Mesendoderm (in vitro differentiated cells): ENCODE results near the gene ABL1. TPM values are rescaled to one million over a fixed set of nuclear protein-coding genes. Genes with fewer than 3 reads are reported as not detected.

Experiments used
- DNase-seq: peaks from one replicate; pipeline ENCODE4 v3.0.0; 2013
- H2AK5ac ChIP-seq: 2 replicates; pipeline ENCODE4 v1.6.1; 2013; ENCODE audit warnings: low read length, inconsistent platforms
- H2BK120ac ChIP-seq: 2 replicates; pipeline ENCODE4 v1.6.1; 2013; ENCODE audit warnings: low read depth, mild to moderate bottlenecking, low read length, moderate library complexity, mixed read lengths
- H2BK15ac ChIP-seq: replicated peaks from 2 replicates; pipeline ENCODE4 v1.6.1; 2013; ENCODE audit warnings: low read depth, mild to moderate bottlenecking, moderate library complexity
- H2BK5ac ChIP-seq: 2 replicates; pipeline ENCODE4 v1.6.1; 2013; ENCODE audit warnings: low read length, inconsistent platforms
- H3K18ac ChIP-seq: 2 replicates; pipeline ENCODE4 v1.6.1; 2013; ENCODE audit warnings: mild to moderate bottlenecking, low read length, mixed read lengths
- H3K23ac ChIP-seq: one replicate; pipeline ENCODE4 v1.6.1; 2013; ENCODE audit warnings: low read length
- H3K27ac ChIP-seq: 2 replicates; pipeline ENCODE4 v1.5.1; 2013; ENCODE audit warnings: low read depth, mild to moderate bottlenecking, inconsistent platforms, low read length, moderate library complexity
- H3K27me3 ChIP-seq: 2 replicates; pipeline ENCODE4 v1.6.1; 2013; ENCODE audit warnings: low read length, control low read depth, mild to moderate bottlenecking, inconsistent platforms; ENCODE audit not compliant: insufficient read depth, poor library complexity
- H3K36me3 ChIP-seq: 2 replicates; pipeline ENCODE4 v1.6.1; 2013; ENCODE audit warnings: low read length, inconsistent platforms; ENCODE audit not compliant: control insufficient read depth, insufficient read depth
- H3K4ac ChIP-seq: one replicate; pipeline ENCODE4 v1.6.1; 2013; ENCODE audit warnings: low read depth, mild to moderate bottlenecking, low read length, moderate library complexity
- H3K4me1 ChIP-seq: 2 replicates; pipeline ENCODE4 v1.6.1; 2013; ENCODE audit warnings: low read depth, low read length, inconsistent platforms; ENCODE audit not compliant: control insufficient read depth
- H3K4me2 ChIP-seq: 2 replicates; pipeline ENCODE4 v1.6.1; 2013; ENCODE audit warnings: low read length
- H3K4me3 ChIP-seq: 2 replicates; pipeline ENCODE4 v1.5.1; 2013; ENCODE audit warnings: mild to moderate bottlenecking, low read length
- H3K56ac ChIP-seq: one replicate; pipeline ENCODE4 v1.6.1; 2013; ENCODE audit warnings: low read length
- H3K79me1 ChIP-seq: 2 replicates; pipeline ENCODE4 v1.6.1; 2013; ENCODE audit warnings: low read length, inconsistent platforms
- H3K79me2 ChIP-seq: 2 replicates; pipeline ENCODE4 v1.6.1; 2013; ENCODE audit warnings: mild to moderate bottlenecking, low read length; ENCODE audit not compliant: control insufficient read depth, insufficient read depth
- H3K9ac ChIP-seq: 2 replicates; pipeline ENCODE4 v1.6.1; 2013; ENCODE audit warnings: low read length, inconsistent platforms
- H4K5ac ChIP-seq: one replicate; pipeline ENCODE4 v1.6.1; 2013; ENCODE audit warnings: low read length
- H4K8ac ChIP-seq: one replicate; pipeline ENCODE4 v1.6.1; 2013; ENCODE audit warnings: low read depth, mild to moderate bottlenecking, control low read depth, low read length, moderate library complexity
- WGBS: extraction: QIAGEN DNeasy Blood & Tissue Kit; methylation state at CpG from one replicate; pipeline ENCODE4 v1.1.7; 2013; ENCODE audit warnings: low lambda C conversion rate, missing lambda C conversion rate; ENCODE audit not compliant: insufficient coverage; ENCODE audit errors: extremely low coverage; 5-methylcytosine and 5-hydroxymethylcytosine counted together
- polyA plus RNA-seq, 2 experiments: library from polyadenylated mRNA; stranded (reverse); fragments of 200-250 nt; gene quantifications; one replicate each; pipeline ENCODE4 v1.2.3, GENCODE V29; 2013

The ABL1 gene
- 60.5 TPM for polyA plus RNA-seq (2013, experiment 1 of 2)
- 59.9 TPM for polyA plus RNA-seq (2013, experiment 2 of 2)

- H3K79me1 ChIP-seq, result peaks cover 19% of the 10 kb centered on the region
- peak within 1 kb of the TSS; percentile 12 for H2BK5ac ChIP-seq
- peak within 1 kb of the TSS; percentile 76 for H3K23ac ChIP-seq
- peak within 1 kb of the TSS; percentile 89 for H3K27ac ChIP-seq
- H3K4me1 ChIP-seq, result peaks cover 8% of the 10 kb centered on the region
- peak within 1 kb of the TSS; percentile 90 for H3K4ac ChIP-seq
- H3K79me2 ChIP-seq, result peaks cover 41% of the 10 kb centered on the region
- WGBS, result no CpG with 5 or more reads among the region's 78 CpGs
- peak within 1 kb of the TSS; percentile 43 for H4K8ac ChIP-seq
- peak within 1 kb of the TSS; percentile 85 for H3K4me2 ChIP-seq
- no peak within 1 kb of the TSS for H2BK15ac ChIP-seq
- H4K5ac ChIP-seq, result no peak within 1 kb of the TSS
- H3K56ac ChIP-seq, result peak within 1 kb of the TSS; percentile 93
- H3K18ac ChIP-seq, result peak within 1 kb of the TSS; percentile 71
- H3K36me3 ChIP-seq, result no peaks in the 10 kb centered on the region
- peak; percentile 81 for DNase-seq
- peak within 1 kb of the TSS; percentile 85 for H3K4me3 ChIP-seq
- H2AK5ac ChIP-seq, result no peak within 1 kb of the TSS
- peak within 1 kb of the TSS; percentile 89 for H3K9ac ChIP-seq
- no peaks in the 10 kb centered on the region for H3K27me3 ChIP-seq
- peak within 1 kb of the TSS; percentile 96 for H2BK120ac ChIP-seq
Measured at GRCh38 chr9:130834371-130835336, at the start of gene ABL1. ABL1 (plus strand) TSS chr9:130835254; CDS start chr9:130835447, 193 bp downstream.

- Histone ChIP-seq H2BK15ac (no peak overlapping the region), H3K36me3 (no peaks in the 10 kb centered on the region), H2AK5ac (no peak overlapping the region), H3K56ac (no peak overlapping the region), H3K9ac (no peak overlapping the region), H2BK120ac (no peak overlapping the region), H3K4me1 (no peaks in the 10 kb centered on the region), H3K4me2 (no peak overlapping the region), H4K8ac (no peak overlapping the region), H3K27me3 (no peaks in the 10 kb centered on the region), H4K5ac (no peak overlapping the region), H3K4me3 (no peak overlapping the region), H3K79me1 (peaks cover 9% of the 10 kb centered on the region), H3K23ac (no peak overlapping the region), H3K27ac (no peak overlapping the region), H3K4ac (no peak overlapping the region), H2BK5ac (no peak overlapping the region), H3K79me2 (peaks cover 3% of the 10 kb centered on the region), H3K18ac (no peak overlapping the region)
- whole genome bisulfite sequencing, result no CpG with 5 or more reads among the region's 6 CpGs
- no peak for DNase-seq
Measured at GRCh38 chr9:130785940-130786508, 49.0 kb upstream of the ABL1 start.

DNA sequence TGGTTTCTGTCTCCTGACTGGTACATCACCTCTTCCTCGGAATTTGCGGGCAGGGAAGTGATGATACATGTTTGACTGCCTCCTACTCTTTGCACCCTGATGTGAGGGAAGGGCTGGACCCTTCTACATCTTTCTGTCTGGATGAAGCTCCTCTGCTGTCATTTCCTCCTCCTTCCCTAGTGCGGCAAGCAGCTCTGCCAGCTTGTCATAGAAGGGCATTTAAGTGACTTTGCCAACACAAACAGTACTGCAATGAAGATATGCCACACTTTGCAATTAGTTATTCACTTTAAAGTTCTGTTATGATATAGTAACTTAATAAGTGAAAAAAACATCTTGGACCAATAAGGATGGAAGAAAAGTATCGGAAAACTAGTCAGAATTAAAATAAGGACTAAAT lies 48.5 kb upstream of the ABL1 start:
- no peak overlapping the region for H3K56ac ChIP-seq
- no peaks in the 10 kb centered on the region for H3K27me3 ChIP-seq
- H2BK120ac ChIP-seq, result no peak overlapping the region
- H3K18ac ChIP-seq, result no peak overlapping the region
- H4K8ac ChIP-seq, result no peak overlapping the region
- H3K4me3 ChIP-seq, result no peak overlapping the region
- H3K4me2 ChIP-seq, result no peak overlapping the region
- H2AK5ac ChIP-seq, result no peak overlapping the region
- no peak overlapping the region for H3K4ac ChIP-seq
- no peak overlapping the region for H4K5ac ChIP-seq
- H3K27ac ChIP-seq, result no peak overlapping the region
- no peaks in the 10 kb centered on the region for H3K36me3 ChIP-seq
- H3K9ac ChIP-seq, result no peak overlapping the region
- H3K23ac ChIP-seq, result no peak overlapping the region
- no peak for DNase-seq
- no peak overlapping the region for H2BK5ac ChIP-seq
- no peaks in the 10 kb centered on the region for H3K4me1 ChIP-seq
- no CpG with 5 or more reads among the region's 4 CpGs for WGBS
- peaks cover 3% of the 10 kb centered on the region for H3K79me2 ChIP-seq
- H2BK15ac ChIP-seq, result no peak overlapping the region
- H3K79me1 ChIP-seq, result peaks cover 10% of the 10 kb centered on the region

DNA sequence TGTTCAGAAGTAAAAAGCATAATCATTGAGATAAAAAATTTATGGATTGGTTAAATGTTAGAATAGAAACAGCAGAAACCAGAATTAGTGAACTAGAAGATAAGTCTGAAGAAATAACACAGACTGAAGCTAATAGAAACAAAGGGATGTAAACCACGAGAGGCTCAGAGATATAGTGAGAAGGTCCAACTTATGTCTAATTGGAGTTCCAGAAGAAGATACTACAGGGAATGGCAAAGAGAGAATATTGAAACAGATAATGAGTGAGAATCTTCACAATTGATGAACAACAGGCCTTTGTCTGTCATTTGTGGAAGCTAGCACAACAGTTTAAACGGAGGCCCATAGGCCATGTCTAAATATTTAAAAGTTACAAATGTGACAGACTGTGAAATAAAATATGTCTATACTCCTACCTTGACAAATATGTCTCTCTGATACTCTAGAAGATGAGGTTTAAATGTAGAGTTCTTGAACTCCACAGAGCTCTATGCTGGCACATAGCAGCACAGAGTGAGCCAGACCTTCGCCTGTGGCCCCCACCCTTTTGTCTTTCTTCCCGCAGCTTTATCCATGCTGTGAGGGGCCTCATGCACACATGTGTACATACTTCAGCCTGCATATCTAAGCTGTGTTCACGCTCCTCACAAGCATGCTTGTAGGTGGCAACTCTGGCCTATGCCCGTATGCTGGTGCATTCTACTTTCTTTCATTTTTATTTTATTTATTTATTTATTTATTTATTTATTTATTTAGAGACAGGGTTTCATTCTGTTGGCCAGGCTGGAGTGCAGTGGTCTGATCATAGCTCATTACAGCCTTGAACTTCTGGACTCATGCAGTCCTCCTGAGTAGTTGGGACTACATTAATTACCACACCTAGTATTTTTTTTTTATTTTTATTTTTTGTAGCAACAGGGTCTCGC lies 45.0 kb upstream of the ABL1 start:
- H3K27ac ChIP-seq, result no peak overlapping the region
- no peak overlapping the region for H3K4me3 ChIP-seq
- no peak overlapping the region for H3K4me2 ChIP-seq
- H3K36me3 ChIP-seq, result no peaks in the 10 kb centered on the region
- H3K4me1 ChIP-seq, result no peaks in the 10 kb centered on the region
- no peak overlapping the region for H4K5ac ChIP-seq
- no CpG with 5 or more reads among the region's 7 CpGs for WGBS
- H3K18ac ChIP-seq, result no peak overlapping the region
- H2BK120ac ChIP-seq, result no peak overlapping the region
- no peaks in the 10 kb centered on the region for H3K27me3 ChIP-seq
- H3K9ac ChIP-seq, result no peak overlapping the region
- H2BK15ac ChIP-seq, result no peak overlapping the region
- no peak for DNase-seq
- no peak overlapping the region for H3K56ac ChIP-seq
- no peak overlapping the region for H2BK5ac ChIP-seq
- no peak overlapping the region for H4K8ac ChIP-seq
- peaks cover 15% of the 10 kb centered on the region for H3K79me1 ChIP-seq
- H3K79me2 ChIP-seq, result peaks cover 3% of the 10 kb centered on the region
- no peak overlapping the region for H2AK5ac ChIP-seq
- no peak overlapping the region for H3K4ac ChIP-seq
- H3K23ac ChIP-seq, result no peak overlapping the region

GRCh38 chr9:130791303-130791894 lies 43.7 kb upstream of the ABL1 start:
- Histone ChIP-seq H2BK120ac (no peak overlapping the region), H3K23ac (no peak overlapping the region), H4K5ac (no peak overlapping the region), H3K56ac (no peak overlapping the region), H3K79me2 (peaks cover 3% of the 10 kb centered on the region), H4K8ac (no peak overlapping the region), H3K79me1 (peaks cover 11% of the 10 kb centered on the region), H3K4me2 (no peak overlapping the region), H3K4ac (no peak overlapping the region), H2BK15ac (no peak overlapping the region), H3K9ac (no peak overlapping the region), H3K36me3 (no peaks in the 10 kb centered on the region), H3K27me3 (no peaks in the 10 kb centered on the region), H2BK5ac (no peak overlapping the region), H3K27ac (no peak overlapping the region), H2AK5ac (no peak overlapping the region), H3K4me3 (no peak overlapping the region), H3K4me1 (no peaks in the 10 kb centered on the region), H3K18ac (no peak overlapping the region)
- no CpG with 5 or more reads among the region's 7 CpGs for WGBS
- DNase-seq, result no peak
